ENCODE data around the gene VASN.
"Not testable (repeated sequence)": the region's sequence is repeated elsewhere in the genome, so short reads cannot be mapped to it uniquely, and the experiment has no call there.

VASN gene

DNA sequence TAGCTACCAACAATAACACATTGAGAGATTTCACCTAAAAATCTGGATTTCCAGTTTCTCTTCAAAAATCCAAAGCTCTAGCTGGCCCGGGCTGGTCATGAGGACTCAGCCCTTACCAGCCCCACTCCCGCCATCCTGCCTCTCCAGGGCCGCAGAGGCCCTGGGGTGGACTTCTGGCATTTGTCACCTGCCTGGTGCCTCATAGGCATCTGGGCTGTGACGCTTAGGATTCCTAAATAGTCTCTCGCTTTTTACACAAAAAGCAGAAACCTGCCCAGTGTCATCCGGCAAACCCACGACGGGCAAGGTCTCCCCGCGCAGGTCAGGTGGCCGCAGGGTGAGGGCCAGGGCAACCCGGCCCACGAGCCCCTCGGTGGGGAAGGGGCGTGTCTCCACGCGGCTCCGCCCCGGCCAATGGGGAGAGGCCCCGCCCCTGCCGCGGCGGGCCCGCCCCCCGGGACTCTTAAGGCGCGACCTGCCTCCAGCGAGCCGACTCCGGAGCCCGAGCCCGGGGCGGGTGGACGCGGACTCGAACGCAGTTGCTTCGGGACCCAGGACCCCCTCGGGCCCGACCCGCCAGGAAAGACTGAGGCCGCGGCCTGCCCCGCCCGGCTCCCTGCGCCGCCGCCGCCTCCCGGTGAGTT, at the start of gene VASN:
TSS of gene VASN (plus strand) at position 492 of the 644 bp plus-strand sequence. CDS start 9,030 bp downstream, outside the sequence.
- peak; percentile 41 to 59 for DNase-seq (ENCODE audit: low read depth in 2 of 2)

GRCh38 chr16:4322121-4323052, 49.3 kb upstream of the VASN start:
- no peak for DNase-seq (ENCODE audit: low read depth in 2 of 2)

DNA sequence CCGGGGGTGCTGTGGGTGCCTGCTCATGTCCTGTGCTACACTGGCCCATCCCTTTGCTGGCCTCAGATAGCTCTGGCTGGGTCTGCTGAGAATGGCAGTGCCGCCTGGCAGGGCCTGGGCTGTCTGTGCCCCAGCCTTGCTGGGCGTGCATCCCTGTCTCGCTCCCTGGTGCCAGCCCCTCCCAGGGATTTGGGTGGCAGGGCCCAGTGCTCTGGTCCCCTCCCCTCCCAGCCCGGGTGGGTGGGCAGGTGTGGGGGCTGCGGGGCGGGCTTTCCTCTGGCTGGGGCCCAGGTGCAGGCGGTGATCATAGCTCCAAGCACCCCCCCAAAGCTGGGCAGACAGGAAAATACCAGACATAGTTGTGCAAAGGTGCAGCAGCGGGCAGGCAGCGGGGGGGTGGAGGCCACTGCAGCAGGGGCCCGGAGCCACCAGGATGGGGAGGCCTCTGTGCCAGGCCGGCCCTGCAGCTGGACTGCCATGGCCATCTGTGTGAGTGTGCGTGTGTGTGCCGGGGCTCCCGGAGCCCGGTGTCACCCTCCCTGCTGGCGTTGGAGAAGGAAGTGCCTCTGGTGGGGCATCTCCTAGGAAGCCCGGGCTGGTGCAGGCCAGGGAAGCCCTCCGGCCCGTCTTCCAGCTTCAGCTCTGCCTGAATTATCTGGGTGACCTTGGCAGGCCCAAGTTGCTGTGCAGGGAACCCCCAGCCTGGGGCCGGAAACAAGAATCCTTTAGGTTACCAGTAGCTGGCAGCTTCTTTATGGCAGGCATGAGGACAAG, 48.4 kb upstream of the VASN start:
- DNase-seq (ENCODE audit: low read depth in 2 of 2), result no peak

DNA sequence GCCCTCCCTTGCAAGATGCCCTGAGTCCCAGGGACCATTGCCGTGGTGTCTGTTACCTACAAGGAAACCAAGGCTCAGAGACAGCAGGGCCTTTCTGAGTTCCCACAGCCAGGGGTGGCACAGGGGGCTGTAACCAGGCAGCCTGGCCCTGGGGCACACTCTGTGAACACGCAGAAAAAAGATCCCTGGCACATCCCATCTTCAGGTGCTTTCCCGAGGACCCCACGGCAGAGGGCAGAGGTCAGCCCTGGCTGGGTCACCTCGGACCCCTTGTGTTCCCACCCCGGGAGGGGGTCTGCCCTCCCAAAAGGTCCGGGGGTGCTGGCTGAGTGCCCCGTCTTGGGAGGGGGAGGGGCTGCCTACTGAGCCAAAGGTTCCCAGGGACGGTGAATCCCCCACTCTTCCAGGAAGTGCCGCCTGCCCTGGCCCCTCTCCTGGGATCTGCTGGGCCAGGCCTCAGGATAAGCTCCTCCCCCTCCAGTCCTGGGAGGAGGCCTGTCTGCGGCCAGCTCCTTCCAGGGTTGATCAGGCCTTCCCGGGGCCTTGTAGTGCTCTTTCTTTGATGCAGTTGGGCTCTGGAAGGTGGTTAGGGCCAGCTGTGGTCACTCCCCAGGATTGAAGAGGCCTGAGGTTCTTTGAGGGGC, 47.7 kb upstream of the VASN start:
- DNase-seq (ENCODE audit: low read depth in 2 of 2), result no peak

- no peak for DNase-seq (ENCODE audit: low read depth in 2 of 2)
Measured at GRCh38 chr16:4324492-4325252, 47.0 kb upstream of the VASN start.

DNA sequence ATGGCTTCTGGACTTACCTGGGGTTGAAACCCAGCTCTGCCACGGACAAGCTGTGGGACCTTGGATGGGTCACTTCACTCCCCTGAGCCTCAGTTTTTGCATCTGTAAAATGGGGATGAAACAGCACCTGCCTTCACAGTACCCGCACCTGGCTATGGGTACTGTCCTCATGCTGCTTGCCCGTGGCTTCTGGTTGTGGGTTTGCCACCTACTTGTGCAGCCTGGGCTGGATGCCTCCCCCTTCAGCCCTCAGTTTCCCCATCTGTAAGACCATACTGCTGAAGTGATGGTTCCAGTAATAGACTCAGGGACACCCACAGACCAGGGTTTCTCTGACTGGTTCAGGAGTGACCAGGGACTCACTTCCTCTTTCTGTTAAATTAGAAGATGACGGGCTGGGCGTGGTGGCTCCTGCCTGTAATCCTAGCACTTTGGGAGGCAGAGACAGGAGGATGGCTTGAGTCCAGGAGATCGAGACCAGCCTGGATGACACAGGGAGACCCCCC, 46.3 kb upstream of the VASN start:
- no peak for DNase-seq (ENCODE audit: low read depth in 2 of 2)

- no peak for DNase-seq (ENCODE audit: low read depth in 2 of 2)
Measured at GRCh38 chr16:4327386-4328045, 44.1 kb upstream of the VASN start.

DNA sequence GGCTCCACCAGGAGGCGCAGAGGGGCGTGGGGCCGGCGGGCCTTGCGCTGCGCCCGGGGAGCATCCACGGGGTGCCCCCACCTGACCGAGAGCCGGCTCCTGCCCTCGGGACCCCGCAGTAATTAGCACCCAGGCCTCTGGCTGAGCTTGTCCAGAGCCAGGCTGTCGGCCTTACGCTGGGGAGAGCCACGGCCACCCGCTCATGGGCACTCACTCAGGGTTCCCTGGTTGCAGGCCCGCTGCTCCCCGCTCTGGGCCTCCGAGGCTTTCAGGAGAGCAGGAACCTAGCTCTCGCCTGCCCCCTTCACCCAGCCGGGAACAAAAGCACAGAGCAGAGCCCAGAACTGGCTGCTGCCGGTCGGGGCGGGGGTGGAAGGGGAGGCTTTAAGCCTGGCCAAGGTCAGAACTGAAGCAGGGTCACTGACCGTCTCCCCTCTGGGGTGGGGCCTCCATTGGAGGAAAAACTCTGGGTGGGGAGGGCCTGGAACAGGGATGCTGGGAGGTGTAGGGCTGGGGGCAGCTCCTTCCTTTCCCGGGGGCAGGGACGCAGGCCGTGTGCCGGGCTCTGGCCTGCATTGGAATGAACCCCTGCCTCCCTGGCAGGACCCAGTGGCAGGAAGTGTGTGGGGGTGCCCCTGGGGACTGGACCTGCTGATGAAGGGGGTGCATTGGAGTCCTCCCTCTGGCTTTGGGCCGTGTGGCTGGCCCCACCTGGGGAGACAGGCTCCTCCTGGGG, 43.4 kb upstream of the VASN start:
- peak; percentile 29 to 48 for DNase-seq (ENCODE audit: low read depth in 2 of 2)

DNA sequence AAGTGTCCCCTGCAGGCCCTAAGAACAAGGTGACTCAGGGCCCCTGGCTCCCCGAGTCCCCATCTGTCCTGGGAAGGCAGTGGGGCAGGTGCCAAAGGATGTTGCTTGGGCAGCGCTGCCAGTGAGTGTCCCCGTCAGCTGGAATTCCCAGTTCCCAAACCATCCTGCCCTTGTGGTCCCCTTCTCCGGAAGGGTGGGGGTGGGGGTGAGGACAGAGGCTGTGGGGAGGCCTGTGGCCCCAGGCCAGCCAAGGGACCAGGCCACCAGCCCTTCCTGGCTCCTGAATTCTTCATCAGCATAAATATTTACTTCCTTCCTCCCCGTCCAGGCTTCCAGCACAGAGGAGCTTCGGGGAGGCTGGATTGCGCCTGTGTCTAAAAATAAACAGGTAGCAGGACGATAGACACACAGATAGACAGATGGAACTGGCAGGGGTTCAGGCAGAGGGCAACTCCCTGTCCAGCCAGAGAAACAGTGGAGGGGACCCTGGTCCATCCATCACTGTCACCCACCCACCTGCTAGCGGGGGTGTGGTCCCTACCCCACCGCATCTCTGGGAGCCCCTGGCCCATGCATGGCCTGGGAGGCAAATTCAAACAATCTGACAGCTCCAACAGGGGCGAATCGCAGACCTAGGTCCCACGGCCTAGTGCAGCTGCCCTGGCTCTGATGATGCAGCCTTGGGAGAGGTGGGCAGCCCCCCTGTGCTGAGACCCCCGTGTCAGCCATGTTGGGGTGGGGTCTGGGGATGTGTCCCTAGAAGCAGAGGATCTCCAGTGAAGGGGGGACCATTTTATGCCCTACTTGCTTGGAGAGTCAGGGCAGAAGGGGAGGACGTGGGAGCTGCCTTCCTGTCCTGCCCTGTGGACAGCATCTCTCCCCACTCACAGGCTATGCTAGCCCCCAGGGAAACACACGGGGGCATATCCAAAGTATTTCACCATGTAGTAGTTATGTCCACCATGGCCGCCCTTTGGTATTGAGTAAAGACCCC, 42.6 kb upstream of the VASN start:
- no peak for DNase-seq (ENCODE audit: low read depth in 2 of 2)

DNA sequence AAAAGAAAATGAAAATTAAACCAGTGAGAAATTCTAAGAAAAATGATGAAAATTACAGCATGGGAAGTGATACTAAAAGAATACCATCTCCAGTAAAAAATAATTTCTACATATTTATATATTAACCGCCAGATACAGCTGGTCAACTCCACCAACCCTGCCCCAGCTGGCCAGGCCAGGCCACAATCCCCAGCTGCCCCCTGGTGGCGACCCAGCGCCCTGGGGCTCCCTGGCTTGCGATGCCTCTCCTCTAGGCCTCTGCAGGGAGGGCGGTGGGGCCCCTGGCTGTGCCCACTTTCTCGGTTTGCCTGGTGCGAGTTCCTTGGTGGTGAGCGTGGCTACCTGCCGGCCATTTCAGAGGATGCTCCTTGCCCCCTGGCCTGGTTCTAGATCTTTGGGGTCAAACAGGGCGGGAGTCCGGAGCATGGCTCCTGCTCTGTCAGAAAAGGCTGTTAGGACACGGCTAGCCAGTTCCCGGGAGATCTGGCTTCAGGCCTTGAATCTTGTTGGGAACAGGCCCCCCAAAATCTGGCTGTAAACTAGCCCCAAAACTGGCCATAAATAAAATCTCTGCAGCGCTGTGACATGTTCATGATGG, 41.3 kb upstream of the VASN start:
- DNase-seq (ENCODE audit: low read depth in 2 of 2), result peak; percentile 31 to 67

DNA sequence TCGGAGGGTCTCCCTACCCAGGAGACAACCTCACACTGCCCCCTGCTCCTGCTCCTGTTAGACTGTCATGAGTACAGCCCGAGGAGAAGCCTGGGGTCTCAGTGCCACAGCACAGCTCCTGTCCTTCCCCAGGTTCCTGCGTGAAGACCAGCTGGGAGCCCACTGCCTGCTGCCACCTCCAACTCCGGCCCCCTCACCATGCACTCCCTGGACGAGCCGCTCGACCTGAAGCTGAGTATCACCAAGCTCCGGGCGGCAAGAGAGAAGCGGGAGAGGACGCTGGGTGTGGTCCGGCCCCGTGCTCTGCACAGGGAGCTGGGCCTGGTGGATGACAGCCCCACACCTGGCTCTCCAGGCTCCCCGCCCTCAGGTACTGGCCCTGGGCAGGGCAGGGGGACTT, 39.6 kb upstream of the VASN start:
- DNase-seq (ENCODE audit: low read depth in 2 of 2), result no peak

GRCh38 chr16:4332623-4333307, 38.9 kb upstream of the VASN start:
- no peak for DNase-seq (ENCODE audit: low read depth in 2 of 2)

DNA sequence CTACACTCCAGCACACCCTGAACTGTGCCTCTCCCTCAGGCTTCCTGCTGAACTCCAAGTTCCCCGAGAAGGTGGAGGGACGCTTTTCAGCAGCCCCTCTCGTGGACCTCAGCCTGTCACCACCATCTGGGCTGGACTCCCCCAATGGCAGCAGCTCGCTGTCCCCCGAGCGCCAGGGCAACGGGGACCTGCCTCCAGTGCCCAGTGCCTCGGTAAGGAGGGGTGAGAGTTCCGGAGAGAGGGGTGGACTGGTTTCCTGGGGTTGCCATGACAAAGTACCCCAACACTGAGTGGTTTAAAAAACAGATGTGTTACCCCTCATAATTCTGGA, 38.4 kb upstream of the VASN start:
- DNase-seq (ENCODE audit: low read depth in 2 of 2), result no peak

GRCh38 chr16:4333714-4334113, 37.9 kb upstream of the VASN start:
- DNase-seq (ENCODE audit: low read depth in 2 of 2), result not testable (repeated sequence)

DNA sequence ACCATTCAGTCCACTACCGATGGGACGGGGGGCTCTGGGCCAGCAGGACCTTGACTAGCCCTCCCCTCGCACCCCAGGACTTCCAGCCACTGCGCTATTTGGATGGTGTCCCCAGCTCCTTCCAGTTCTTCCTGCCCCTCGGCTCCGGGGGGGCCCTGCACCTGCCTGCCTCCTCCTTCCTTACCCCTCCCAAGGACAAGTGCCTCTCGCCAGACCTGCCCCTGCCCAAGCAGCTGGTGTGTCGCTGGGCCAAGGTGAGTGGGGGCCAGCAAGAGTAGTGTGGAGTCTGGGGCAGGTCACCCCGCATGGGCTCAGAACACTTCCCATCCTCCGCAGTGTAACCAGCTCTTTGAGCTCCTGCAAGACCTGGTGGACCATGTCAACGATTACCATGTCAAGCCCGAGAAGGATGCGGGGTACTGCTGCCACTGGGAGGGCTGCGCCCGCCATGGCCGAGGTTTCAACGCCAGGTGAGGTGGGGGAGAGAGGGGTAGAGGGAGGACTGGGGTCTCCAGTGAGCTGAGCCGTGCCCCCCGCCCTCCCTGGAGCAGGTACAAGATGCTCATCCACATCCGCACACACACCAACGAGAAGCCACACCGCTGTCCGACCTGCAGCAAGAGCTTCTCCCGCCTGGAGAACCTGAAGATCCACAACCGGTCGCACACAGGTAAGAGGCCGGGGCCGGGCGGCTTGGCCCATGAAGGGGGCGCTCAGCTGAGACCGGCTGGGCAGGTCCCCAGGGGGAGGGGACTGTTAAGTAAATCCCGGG, 36.7 kb upstream of the VASN start:
- no peak for DNase-seq (ENCODE audit: low read depth in 2 of 2)

- no peak for DNase-seq (ENCODE audit: low read depth in 2 of 2)
Measured at GRCh38 chr16:4336701-4337539, 34.7 kb upstream of the VASN start.
